NCI-H1694 (cell line): ENCODE results near the gene TRMT1.
A peak's percentile ranks its signal among the peaks of the same experiment; 100 is the strongest.

Experiments used
- DNase-seq: peaks from one replicate; lab custom pipeline; 2025; lab: John Stamatoyannopoulos, UW

TRMT1 gene

GRCh38 chr19:13090511-13091231 is 25.9 kb downstream of the TRMT1 start:
- no peak for DNase-seq

GRCh38 chr19:13089857-13090507 is 26.6 kb downstream of the TRMT1 start:
- DNase-seq, result no peak

DNA sequence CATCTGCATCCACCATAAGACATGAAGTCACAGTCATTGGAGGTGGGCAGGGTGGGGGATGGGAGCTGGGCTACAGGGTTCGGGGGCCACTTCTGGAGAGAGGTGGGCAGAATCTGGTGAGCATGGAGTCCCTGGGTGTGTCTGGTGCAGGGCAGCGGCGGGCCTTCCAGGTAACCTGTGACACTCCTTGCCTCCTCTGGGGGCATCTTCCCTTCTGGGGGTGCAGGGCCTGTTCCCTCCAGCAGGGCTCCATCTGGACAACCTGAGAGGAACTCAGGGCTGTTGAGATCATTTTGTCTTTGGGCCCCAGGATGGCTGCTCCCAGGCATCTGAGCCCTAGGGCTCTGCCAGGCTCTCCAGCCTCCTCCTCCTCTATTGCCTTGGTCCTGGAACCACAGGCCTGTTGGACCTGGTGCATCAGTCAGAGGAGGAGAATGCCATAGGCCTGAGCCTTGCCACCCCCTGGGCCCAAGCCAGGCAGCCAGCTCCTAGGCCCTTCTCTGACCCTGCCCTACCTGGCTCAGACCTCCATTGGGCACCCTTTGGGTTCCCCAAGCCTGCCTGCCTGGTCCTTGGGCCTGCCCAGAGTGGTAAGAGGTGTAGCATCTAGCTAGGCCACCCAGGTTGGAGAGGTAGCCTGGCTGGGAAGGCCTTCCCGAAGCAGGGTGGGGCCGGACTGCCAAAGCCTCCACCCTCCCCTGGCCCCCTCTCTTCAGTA is 27.2 kb downstream of the TRMT1 start:
- no peak for DNase-seq

DNA sequence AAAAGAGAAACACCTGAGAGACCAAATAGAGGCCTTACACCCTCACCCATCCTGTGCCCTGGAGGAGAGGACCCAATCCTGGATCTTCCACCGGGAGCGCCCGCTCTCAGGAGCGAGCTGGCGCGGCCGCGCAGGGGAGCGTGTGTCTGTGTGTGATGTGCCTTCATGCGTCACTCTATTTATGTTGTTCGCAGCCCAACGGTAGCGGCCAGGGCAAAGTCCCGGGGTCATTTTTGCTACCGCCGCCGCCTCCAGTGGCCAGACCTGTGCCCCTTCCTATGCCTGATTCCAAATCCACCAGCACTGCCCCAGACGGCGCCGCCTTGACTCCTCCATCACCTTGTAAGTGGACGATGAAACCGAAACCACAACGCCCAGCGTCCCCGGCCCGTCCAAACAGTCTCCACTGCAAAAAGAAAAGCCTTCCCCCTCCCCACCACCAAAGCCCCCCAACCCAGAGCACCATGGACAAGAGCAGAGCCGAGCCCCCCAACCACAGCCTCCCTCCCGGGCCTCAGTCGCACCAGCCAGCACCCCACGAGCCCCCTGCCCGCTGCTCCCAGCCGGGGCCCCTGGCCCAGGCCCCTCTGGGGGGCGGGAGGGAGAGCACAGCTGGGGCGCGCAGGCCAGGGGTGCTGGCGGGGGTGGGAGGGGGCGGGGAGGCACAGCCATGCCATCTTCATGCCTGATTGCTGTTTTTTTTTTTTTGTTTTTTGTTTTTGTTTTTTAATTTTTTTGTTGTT is 28.6 kb downstream of the TRMT1 start:
- no peak for DNase-seq

DNA sequence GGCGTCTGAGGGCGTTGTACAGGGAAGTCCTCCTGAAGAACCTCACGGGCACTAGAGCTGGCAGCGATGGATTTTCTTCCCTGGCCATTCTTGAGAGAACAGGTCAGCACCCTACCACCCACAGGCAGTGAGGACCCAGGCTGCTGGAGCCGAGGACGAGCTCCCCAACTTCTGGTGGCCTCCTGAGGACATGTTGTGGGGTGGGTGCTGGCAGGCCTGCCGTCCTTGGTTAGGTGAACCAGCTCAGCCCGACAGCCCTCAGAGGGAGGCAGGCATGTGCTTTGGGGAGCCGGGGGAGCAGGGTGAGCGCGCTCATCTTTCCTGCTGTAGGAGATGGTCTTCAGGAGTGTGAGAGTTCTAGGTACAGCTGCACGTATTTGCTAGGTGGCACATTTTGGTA is 29.2 kb downstream of the TRMT1 start:
- DNase-seq, result no peak

DNA sequence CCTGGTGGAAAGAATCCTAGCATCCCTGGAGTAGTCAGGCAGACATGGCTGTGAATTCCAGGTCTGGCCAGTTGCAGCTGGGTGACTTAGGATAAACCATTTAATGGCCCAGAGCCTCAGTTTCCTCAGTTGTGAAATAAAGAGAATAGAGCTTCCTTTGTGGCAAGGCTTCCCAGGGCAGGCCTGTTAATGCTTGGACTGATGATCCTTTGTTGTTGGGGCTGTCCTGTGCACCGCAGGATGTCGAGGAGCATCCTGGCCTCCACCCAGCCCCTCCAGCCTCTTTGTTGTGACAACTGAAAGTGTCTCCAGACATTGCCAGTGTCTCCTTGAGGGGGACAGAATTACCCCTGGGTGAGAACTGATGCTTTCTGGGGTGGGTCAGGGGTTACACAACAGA is 30.2 kb downstream of the TRMT1 start:
- DNase-seq, result no peak

GRCh38 chr19:13085666-13086065 is 30.9 kb downstream of the TRMT1 start:
- DNase-seq, result no peak

- DNase-seq, result no peak
Observed at GRCh38 chr19:13083627-13084026, 32.9 kb downstream of the TRMT1 start.

DNA sequence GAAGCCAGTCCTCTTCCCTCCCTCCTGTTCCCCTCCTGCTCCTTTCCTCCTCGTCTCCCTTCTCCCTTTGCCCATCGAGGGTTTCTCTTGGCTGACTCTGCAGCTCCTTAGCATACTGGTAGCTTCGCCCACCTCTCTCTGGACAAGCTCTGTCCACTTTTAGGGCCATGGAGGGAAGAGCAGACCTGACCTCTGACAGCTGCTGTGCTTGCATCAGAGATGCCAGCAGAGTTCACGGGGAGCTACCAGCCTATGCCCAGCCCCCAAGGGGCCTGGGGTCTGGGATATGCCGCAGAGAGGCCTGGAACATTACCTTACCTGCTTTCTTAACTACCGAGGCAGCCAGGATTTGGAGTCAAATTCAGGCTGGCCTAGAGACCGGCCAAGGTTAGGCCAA is 33.5 kb downstream of the TRMT1 start:
- DNase-seq, result no peak

DNA sequence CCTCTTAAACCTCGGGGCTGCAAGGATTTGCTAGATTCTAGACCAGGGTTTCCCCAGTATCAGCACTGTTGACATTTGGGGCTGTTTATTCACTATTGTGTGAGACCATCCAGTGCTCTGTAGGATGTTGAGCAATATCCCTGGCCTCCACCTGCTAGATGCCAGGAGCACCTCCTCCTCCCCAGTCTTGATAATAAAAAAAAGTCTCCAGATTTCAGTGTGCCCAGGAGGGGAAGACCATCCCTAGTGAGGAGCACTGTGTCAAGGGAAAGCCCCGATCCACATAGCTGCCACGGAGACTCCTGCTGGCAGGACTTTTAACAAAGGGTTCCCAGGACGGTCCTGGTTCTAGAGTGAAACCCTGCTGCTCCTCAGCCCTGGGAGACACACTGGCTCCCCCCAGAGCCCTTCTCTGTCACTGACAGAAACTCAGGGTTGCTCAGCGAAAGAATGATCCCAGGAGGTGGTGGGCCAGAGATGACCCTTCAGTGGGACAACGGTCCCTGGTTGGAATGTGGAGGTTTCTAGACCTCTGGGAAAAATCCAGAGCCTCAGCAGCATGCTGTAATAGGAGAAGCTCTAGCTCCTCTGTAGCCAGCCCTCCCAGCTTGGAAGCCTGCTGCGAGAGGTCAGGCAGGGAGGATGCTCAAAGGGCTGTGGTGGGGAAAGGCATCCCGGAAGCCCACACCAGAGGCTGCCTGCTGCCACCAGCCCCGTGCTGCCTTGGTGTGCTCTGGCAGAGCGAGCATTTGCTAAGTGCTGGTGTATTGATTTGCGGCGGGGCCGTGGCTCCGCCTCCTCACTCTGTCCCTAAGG is 34.1 kb downstream of the TRMT1 start:
- peak; percentile 22 for DNase-seq

DNA sequence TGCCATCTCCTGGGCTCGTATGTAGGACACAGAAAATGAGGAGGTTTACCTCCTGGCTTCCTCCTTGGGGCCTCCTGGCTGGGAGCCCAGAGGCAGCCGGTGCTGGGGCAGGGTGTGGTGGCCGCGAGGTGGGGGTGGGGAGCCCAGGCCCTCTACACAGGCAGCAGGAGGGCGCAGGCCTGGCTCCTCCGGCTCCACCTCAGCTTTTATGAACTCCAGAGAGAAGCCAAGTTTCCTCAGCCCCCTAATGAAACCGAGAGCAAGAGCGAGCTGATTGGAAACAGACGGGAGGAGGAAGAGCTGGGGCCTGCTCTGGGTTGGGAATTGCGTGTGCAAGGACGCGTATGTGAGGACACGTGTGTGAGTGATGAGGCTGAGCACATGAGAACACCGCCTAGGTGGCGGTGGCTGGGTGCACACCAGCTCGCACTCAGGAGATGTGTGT is 37.0 kb downstream of the TRMT1 start:
- DNase-seq, result no peak

DNA sequence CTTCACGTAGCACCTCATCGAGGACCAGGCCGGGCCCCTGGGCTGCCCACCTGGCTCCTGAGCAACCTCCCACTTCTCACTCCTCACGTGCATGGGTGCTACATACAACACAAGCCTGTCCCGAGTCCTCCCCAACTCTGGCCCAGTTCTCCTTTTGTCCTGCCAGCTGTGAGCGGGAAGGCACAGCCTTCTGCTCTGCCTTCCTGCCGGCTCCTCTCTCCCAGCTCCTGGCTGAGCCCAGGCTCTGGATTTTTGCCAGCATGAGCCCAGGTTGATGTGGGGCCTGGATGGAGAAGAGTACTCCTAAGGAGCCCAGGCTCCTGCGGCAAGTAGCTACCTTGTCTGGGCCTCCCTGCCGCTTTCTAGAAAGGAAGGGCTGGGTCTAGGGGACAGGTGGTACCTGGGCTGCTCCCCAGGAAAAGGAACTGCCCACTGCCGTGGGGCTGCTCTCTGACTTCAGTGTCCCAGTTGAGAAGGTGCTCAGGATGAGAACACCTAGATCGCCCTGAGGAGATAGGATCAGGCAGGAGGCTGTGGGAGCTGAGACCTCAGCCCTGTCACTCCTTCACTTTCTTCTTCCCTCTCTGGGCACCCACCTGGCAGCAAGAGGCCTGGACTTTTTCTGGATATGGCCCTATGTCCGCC is 37.5 kb downstream of the TRMT1 start:
- peak; percentile 26 for DNase-seq

DNA sequence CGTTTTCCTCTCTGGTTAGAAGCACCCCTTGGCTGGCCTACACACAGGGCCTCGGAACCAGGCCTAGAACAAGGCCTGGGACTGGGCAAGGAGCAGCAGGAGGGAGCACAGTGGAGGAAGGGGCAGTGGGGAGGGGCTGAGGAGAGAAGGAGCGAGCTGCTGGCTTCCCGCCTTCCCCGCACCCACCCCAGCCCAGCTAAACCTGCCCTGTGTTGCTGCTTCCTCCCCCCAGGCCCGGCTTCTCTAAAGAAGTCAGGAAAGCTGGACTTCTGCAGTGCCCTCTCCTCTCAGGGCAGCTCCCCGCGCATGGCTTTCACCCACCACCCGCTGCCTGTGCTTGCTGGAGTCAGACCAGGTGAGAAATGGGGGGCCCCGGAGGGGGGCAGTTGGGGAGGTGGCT is 38.2 kb downstream of the TRMT1 start:
- no peak for DNase-seq

GRCh38 chr19:13077240-13077639 is 39.3 kb downstream of the TRMT1 start:
- DNase-seq, result no peak

- DNase-seq, result no peak
Observed at GRCh38 chr19:13076787-13077186, 39.8 kb downstream of the TRMT1 start.

DNA sequence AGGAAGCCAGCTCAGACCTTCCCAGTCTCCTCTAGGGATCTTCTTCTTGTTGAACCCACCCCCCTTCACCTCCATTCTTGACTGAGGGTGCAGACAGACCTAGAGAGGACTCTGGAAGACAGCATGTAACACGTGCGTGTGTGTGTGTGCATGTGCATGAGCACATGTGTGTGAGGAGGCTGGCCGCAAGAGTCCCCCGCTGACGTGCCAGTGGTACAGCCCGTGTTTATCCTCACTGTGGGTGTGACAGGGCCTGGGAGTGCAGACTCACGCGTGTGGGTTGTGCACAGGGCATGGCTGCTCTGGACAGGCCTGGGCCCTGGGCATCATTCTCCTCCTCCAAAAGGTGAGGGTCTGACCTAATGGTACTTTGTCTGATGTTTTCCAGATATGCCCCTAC is 40.2 kb downstream of the TRMT1 start:
- no peak for DNase-seq

DNA sequence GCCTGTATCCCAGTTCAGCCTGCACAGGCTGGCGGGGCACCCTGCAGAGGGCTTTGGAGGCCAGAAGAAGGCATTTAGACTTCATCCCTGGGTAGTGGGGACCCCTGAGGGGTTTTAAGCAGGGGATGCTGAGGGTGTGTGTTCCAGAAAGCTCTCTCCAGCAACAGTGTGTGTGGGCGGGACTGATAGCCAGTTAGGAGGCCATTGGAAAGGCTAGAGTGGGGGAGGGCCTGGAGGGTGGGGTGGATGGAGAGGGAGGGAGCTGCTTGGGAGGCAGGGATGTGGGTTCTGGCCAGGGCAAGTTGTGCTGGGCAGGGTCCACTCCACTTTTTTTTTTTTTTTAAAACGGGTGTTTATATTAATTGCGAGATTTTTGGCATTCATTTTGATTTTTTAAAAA is 42.2 kb downstream of the TRMT1 start:
- no peak for DNase-seq

GRCh38 chr19:13073263-13073662 is 43.3 kb downstream of the TRMT1 start:
- no peak for DNase-seq

DNA sequence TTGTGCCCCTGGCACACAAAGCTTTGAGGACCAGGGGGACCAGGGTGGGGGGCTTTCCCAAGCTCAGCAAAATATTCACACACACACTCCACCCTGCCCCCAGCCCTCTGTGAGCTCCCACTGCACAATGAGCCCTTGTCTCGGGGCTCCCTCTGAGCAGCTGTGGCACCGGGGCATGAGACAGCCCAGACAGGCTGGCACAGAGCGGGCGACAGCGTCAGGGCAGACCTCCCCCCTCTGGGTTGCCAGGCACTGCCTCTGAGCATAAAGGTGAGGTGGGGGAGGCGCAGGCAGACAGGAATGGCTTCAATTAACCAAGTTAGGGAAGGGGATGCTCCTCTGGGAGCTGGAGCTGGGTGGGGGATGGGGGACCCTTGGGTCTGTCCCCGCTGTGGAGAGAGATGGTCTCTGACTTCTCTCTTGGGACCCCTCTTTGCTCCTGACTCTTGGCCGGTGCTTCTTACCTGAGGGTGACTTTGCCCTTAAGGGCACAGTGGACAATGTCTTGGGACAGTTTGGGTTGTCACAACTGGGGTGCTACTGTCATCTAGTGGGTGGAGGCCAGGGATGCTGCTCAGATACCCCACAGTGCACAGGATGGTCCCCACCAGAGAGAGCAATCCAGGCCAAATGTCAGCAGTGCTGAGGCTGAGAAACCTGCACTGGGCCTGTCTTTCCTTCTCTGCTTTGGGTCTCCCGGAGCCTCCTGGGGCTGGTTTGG is 44.2 kb downstream of the TRMT1 start:
- peak; percentile 29 for DNase-seq

GRCh38 chr19:13071444-13072187 is 44.9 kb downstream of the TRMT1 start:
- peak; percentile 23 for DNase-seq
